Activated CD8-positive, alpha-beta T cell treated with anti-CD3 and anti-CD28 coated beads for 36 hours (primary cell): Measurements from ENCODE around the gene ARFGEF3. TPM values are rescaled to one million over a fixed set of nuclear protein-coding genes. Genes with fewer than 3 reads are reported as not detected.

Experiments
- ATAC-seq: fragments of 200-7000 bp; cut with Tn5 transposase; one replicate; pipeline ENCODE4 v1.10.0; 2021; ENCODE audit warnings: mild to moderate bottlenecking, moderate library complexity
- CTCF ChIA-PET: fragments of 350-600 bp; sonication (Branson Sonifier 250); formaldehyde crosslinking; loops from one replicate; lab custom pipeline; 2021; ENCODE audit warnings: antibody characterized with exemption; lab: Charles Lee
- POLR2A ChIA-PET: fragments of 350-600 bp; sonication (Branson Sonifier 250); formaldehyde crosslinking; loops from one replicate; lab custom pipeline; 2021; ENCODE audit warnings: antibody characterized with exemption; lab: Charles Lee
- DNase-seq: peaks from one replicate; pipeline ENCODE4 v3.0.0-alpha.2; 2020
- H3K27ac Mint-ChIP-seq: one replicate; pipeline ENCODE4 v1.8.0; 2021; ENCODE audit warnings: mild to moderate bottlenecking, mixed read lengths
- H3K27me3 Mint-ChIP-seq: one replicate; pipeline ENCODE4 v1.8.0; 2021; ENCODE audit warnings: mixed read lengths
- H3K36me3 Mint-ChIP-seq: one replicate; pipeline ENCODE4 v1.8.0; 2021; ENCODE audit warnings: low read depth, mixed read lengths
- H3K4me1 Mint-ChIP-seq: one replicate; pipeline ENCODE4 v1.8.0; 2021; ENCODE audit warnings: low read depth, mixed read lengths
- H3K4me3 Mint-ChIP-seq: one replicate; pipeline ENCODE4 v1.8.0; 2021; ENCODE audit warnings: mild to moderate bottlenecking, moderate library complexity, mixed read lengths
- H3K9me3 Mint-ChIP-seq: one replicate; pipeline ENCODE4 v1.8.0; 2021; ENCODE audit warnings: mixed read lengths
- CTCF ChIP-seq: fragments of 200-600 bp; IDR thresholded peaks from one replicate; pipeline ENCODE4 v1.8.0; 2022; ENCODE audit warnings: antibody characterized with exemption, mild to moderate bottlenecking
- intact Hi-C: fragments of 100-400 bp; cut with micrococcal nuclease; formaldehyde crosslinking; loops from one replicate; pipeline ENCODE4 v1.10.0; 2022
- total RNA-seq, 2 experiments: library from RNA; stranded (reverse); gene quantifications; one replicate each; pipeline ENCODE4 v1.2.3, GENCODE V29; 2021

ARFGEF3 gene
- total RNA-seq, 2 experiments from 2014 or later: 1.7 to 1.8 TPM

- ATAC-seq (no peak), DNase-seq (no peak)
- no peak for TF ChIP-seq CTCF
- no peaks in the 10 kb centered on the region for H3K27me3 Mint-ChIP-seq
- intact Hi-C loops: no loop called here
- H3K4me1 Mint-ChIP-seq: no peaks in the 10 kb centered on the region
- CTCF ChIA-PET: interaction anchor here (1.4 kb wide), 1 partner anchor 9 kb away, joined by 3 read pairs; no protein-coding TSS in a partner anchor
- no peaks in the 10 kb centered on the region for H3K9me3 Mint-ChIP-seq
- POLR2A ChIA-PET: no interaction called here
- H3K27ac Mint-ChIP-seq: no peak overlapping the region
- H3K4me3 Mint-ChIP-seq: no peak overlapping the region
- no peaks in the 10 kb centered on the region for H3K36me3 Mint-ChIP-seq
Measured at GRCh38 chr6:138310821-138311220, 149.1 kb downstream of the ARFGEF3 start.

GRCh38 chr6:138311268-138311667, 149.5 kb downstream of the ARFGEF3 start:
- DNase-seq: no peak
- no peaks in the 10 kb centered on the region for H3K36me3 Mint-ChIP-seq
- no peak overlapping the region for H3K27ac Mint-ChIP-seq
- no peaks in the 10 kb centered on the region for H3K4me1 Mint-ChIP-seq
- ChIA-PET CTCF (interaction anchor here (1.4 kb wide), 1 partner anchor 9 kb away, joined by 3 read pairs; no protein-coding TSS in a partner anchor), POLR2A (no interaction called here)
- H3K9me3 Mint-ChIP-seq: no peaks in the 10 kb centered on the region
- no peak overlapping the region for H3K4me3 Mint-ChIP-seq
- intact Hi-C loops: no loop called here
- ATAC-seq: no peak
- TF ChIP-seq CTCF: no peak
- no peaks in the 10 kb centered on the region for H3K27me3 Mint-ChIP-seq

GRCh38 chr6:138318741-138319375, 157.1 kb downstream of the ARFGEF3 start:
- no peak overlapping the region for H3K27ac Mint-ChIP-seq
- CTCF ChIA-PET: interaction anchor here (0.6 kb wide), 1 partner anchor 76 kb away, joined by 3 read pairs; no protein-coding TSS in a partner anchor
- H3K4me3 Mint-ChIP-seq: no peak overlapping the region
- intact Hi-C loops: no loop called here
- no peak for TF ChIP-seq CTCF
- peaks cover 12% of the 10 kb centered on the region for H3K27me3 Mint-ChIP-seq
- ATAC-seq: no peak
- no peak for DNase-seq
- H3K4me1 Mint-ChIP-seq: no peaks in the 10 kb centered on the region
- H3K9me3 Mint-ChIP-seq: peaks cover 6% of the 10 kb centered on the region
- H3K36me3 Mint-ChIP-seq: no peaks in the 10 kb centered on the region
- POLR2A ChIA-PET: no interaction called here

GRCh38 chr6:138321934-138322333, 160.2 kb downstream of the ARFGEF3 start:
- DNase-seq: no peak
- ChIA-PET POLR2A (no interaction called here), CTCF (no interaction called here)
- H3K4me1 Mint-ChIP-seq: no peaks in the 10 kb centered on the region
- no peak overlapping the region for H3K4me3 Mint-ChIP-seq
- no peak for ATAC-seq
- intact Hi-C loops: no loop called here
- H3K36me3 Mint-ChIP-seq: no peaks in the 10 kb centered on the region
- H3K9me3 Mint-ChIP-seq: peaks cover 6% of the 10 kb centered on the region
- TF ChIP-seq CTCF: no peak
- H3K27ac Mint-ChIP-seq: no peak overlapping the region
- H3K27me3 Mint-ChIP-seq: peaks cover 19% of the 10 kb centered on the region

GRCh38 chr6:138323821-138324220, 162.1 kb downstream of the ARFGEF3 start:
- POLR2A ChIA-PET: no interaction called here

More at GRCh38 chr6:138323821-138324220, 162.1 kb downstream of the ARFGEF3 start:
- ATAC-seq: no peak
- no peak for DNase-seq
- Mint-ChIP-seq H3K36me3 (no peaks in the 10 kb centered on the region), H3K27ac (no peak overlapping the region), H3K4me1 (no peaks in the 10 kb centered on the region), H3K9me3 (peaks cover 6% of the 10 kb centered on the region), H3K27me3 (peaks cover 16% of the 10 kb centered on the region), H3K4me3 (no peak overlapping the region)
- TF ChIP-seq CTCF: no peak
- CTCF ChIA-PET: interaction anchor here (1.0 kb wide), 1 partner anchor 36 kb away, joined by 3 read pairs; no protein-coding TSS in a partner anchor
- intact Hi-C loops: no loop called here
